NK-92 (cell line): Measurements from ENCODE around the gene MAP3K14.
A peak's percentile ranks its signal among the peaks of the same experiment; 100 is the strongest.

Experiments
- DNase-seq: peaks from one replicate; lab custom pipeline; 2025; ENCODE audit not compliant: unreplicated experiment; lab: John Stamatoyannopoulos, UW

Gene MAP3K14

DNA sequence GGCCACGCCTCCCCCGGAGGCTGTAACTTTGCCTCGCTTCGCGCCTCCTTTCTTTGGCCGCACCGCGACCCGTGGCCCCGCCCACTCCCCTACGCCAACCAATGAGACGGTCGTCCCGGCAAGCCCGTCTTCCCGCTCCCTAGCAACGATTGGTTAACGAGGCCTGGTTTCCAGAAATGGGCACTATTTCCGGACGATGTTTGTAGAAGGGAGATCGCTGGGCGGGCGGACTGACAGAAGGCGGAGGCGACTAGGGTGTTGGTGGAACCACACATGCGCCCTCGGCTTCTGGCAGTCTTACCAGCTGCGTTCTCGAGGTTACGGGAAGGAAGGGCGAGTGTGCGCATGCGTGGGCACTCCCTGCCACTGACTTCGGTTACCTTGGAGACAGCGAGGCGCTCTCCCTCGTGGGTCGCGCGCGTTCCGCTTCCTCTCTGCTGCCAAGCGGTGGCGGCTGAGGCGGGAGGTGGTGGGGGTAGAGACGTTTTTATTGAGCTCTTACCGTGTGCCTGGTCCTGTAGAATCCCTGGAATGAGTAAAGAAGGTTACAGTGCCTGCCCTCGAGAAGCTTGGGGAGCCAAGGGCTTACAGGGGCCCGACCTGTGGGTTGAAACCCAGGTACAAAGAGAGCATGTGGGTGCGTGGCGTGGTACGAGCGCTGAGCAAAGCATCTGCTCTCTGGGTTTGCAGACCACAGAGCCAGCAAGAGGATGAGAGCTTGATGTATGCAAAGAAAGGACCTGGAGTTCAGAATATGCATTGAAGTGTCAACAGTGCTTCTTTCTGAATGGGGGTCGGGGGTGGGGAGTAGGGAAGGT, 500 bp upstream of the MAP3K14 start:
- peak; percentile 99 for DNase-seq

DNA sequence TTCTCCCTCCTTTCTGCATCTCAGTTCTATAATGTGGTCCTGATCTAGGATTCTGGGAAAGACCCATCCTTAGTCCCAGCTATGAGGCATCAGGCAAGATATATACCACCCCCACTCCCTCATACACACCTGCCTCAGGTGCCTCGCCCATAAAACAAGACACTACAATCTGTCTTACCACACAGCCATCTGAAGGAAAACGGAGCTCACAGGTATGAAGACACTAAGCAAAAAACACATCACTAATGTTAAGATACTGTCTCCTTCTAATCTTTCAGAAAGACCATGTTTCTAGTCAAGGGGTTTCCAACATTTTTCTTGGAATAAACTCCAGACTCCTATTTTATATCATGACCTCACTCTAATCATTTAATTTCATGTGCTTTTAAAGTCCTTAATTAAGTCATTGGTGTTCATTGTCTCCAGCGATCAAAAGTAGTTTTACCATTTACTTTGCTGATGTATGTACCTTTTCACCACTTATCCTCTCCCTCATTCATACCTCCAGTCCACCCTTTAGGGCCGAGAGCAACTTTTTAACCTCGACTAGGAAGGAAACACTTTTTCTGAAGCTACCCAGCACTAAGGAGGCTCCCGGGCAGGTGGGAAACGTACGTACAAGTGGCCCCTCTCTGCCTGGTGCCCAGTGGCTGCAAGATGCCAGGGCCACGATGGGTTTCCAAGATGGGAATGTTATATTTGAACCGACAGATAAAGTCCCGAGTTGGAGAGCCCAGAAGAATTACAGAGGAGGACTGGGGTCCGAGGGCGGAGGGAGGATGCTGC, 979 bp downstream of the MAP3K14 start:
- no peak for DNase-seq

DNA sequence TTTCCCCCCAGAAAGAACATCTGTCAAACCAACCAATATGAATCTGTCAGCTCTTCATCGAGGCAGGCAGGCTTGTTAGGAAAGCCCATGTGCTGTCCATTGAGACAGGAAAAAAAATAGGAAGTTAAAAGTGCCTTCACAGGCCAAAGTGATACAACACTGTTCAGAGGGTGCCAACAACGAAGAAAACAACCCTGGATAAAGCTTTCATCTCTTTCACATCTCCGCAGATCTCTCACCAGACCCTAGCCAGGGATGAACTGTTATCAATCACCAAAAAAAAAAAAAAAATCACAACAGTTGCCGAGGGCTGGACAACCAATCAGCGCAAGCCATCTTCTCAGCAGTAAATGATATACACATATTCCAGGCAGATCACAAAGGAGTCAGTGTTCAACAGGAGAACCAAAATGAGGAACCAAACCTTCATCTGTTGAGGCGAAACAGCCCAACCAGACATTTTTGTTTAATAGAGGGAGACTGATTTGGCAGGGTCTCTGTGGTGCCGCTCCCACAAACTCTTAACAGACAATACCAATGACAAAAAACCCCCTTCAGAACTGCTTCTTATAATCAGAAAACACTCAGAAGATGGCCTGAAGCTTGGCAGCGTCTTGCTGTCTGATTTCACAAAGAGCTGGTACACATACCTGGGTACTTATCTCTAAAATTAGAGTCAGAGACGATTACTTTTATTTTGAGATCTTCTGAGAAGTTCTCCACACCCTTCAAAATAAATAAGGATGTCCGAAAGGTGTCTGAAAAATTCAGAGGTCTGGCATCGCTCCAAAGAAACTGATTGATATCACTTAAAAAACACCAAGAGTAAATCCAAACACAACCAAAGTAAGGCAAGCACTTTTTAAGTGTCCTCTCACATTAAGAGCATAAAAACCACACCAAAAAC, 1.8 kb downstream of the MAP3K14 start:
- no peak for DNase-seq

DNA sequence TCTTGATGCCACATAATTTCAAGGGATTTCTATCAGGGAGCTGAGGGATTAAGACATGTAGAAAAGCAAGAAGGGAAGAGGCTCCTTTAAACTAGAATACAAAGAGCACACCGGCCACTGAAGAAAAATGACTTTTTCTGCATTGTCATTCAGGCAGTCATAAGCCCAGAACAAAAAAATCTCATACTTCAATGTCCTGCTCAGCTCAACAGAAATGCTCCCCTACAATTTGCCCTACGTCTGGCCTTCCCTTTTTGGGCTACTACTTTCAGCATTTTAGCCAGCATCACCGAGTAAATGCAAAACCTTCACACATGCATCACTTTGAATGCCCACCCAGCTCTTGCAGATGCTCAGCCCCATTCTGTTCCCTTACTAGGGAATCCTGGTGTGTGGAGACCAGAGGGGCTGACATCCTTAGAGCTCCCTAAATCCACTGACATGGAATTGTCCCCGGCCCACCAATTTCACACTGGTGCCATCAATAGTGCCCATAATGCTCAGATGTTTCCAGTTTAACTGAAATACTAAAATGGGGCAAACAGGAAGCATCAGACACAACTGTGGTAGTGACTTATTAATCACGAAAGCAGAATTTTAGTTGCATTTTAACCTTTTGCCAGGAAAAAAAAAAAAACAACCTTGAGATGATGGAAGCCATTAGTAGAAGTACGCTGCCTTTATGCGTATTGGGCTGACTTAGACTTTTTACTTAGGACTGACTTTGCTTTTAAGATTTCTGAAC, 2.7 kb downstream of the MAP3K14 start:
- DNase-seq, result no peak

DNA sequence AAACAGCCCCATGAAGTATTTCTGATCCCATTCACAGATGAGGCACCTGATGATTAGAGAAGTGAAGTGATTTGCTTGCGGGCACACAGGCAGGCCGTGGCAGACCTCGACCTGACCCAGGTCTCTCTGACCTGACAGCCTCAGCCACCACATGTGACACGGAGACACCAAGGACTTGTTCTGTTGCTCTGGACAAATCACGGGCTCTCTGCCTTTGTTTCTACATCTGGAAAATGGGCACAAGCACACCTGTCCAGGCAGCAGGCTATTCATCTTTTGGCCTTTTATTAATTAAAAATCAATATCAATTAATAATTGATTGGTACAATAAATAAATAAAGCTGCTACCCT, 3.4 kb downstream of the MAP3K14 start:
- no peak for DNase-seq

DNA sequence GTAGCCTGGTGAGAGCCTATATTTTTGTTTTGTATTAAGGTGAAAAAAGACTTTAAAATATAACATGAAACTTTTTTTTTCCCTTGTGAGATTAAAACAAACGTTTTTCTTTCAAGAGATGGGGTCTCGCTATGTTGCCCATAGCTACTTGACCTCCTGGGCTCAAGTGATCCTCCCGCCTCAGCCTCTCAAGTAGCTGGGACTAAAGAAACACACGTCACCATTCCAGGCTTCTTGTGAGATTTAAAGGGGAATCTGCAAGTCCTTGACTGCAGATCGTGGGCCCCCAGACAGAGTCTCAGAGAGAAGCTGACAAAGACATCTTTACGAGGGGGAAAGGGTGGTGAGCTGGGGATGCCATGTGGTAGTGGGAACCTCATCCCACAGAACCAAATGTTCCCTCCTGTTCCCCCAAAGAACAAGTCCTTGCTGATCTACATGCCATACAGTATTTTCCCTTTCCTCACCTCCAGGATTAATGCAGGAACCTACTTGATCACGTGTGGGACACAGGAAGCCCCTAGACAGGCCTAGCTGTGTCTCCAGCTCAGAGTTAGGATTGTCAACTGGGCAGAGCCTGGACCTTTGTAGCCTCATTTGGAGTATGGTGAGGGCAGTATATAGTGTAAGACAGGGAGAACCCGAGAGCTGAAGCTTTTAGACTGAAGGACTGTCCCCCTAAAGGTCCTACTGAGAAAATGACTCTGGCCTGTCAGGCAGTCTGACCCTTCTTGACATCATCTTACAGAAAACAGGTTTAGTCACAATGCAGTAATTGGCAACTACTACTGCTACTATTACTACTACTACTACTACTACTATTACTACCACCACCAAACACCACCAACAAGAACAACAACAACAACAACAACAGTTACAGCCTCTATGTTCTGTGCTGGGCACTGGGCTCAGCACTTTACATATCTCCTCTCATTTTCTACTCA, 4.1 kb downstream of the MAP3K14 start:
- no peak for DNase-seq

DNA sequence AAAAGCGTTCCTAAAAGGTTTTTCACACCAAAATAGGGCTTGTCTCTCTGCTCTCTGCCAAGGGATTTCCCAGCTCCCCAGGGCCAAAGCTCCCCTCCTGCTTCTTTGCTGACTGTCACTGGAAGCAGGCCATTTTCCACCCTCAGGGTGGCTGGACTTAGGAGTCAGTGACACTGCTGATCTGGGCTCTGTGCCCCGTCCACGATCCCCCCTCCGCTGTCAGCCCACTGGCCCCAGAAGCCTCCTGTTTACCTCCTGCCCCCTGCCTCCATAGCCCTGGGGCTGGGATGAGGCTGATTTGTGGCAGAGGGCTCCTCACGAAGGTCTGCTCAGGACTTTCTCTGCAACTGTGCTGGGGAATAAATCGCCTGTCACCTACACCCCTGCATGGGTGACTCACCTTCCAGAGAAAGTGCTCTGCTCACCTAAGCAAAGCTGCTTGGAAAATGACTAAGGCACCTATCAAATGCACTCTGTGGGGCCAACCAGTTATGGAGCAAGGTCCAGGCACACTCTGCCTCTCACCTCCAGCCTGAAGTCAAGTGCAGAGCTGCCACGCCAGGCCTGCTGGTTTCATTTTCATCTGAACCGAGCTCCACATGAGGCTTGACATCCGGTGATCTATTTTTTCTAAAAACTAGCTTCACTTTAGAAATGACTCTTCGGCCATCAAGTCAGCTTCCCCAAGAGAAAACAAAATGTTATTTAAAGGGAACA, 4.9 kb downstream of the MAP3K14 start:
- no peak for DNase-seq

DNA sequence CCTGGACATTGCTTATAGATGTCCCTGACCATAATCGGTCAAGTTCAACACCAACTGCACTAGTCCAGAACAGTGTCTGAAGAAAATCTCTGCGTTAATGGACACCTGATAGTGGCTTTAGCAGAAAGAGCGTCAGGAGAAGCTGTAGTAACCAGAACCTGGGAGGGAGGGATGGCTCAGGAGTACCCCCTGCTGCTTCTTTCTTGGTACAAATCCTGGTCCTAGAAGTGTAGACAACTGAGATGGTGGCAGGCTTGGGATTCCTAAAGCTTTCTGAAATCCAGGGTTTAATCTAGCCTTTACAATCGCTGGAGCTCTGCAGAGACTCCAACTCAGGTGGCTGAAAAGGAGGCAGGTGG, 5.4 kb downstream of the MAP3K14 start:
- no peak for DNase-seq

DNA sequence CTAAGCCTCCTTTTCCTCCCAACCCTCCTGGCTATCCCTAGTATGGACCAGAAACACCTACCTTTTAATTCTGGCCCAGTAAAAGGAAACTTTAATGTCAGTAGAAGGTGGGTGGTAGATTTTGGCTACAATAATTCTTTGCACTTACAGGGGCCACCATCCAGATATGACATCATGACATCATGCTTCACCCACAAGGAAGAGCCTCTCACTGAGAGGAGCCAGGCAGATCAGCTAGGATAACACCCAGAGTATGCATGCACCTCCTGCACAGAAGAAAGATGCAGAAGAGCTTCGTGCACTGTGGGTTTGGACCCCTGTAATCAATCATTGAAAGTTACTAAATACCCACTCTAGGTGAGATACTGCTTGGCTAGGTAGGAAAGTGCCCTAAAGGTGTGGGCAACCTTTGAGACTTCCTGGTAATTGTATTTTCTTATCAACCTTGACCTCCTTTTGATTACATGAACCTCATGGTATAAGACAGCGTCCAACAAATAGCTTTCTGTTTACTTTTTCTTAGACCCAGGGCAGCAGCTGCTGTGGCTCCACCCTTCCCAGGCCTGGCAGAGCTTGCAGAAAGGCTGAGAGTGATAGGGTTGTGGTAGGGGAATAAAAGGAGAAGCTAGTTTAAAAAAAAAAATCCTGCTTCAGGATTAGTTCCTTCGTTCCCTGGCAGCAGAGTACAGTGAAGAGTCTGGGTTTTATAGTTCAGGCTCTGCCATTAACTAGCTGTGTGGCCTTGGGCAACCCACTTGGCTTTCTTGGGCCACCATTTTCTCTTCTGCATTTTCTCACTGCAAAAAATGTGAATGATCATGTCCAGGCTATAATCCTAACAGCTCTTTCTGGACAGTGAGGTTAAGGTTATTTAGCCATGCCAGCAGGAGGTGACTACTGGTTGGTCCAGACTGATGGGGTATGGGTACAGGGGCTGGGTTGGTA, 6.2 kb downstream of the MAP3K14 start:
- DNase-seq, result no peak

DNA sequence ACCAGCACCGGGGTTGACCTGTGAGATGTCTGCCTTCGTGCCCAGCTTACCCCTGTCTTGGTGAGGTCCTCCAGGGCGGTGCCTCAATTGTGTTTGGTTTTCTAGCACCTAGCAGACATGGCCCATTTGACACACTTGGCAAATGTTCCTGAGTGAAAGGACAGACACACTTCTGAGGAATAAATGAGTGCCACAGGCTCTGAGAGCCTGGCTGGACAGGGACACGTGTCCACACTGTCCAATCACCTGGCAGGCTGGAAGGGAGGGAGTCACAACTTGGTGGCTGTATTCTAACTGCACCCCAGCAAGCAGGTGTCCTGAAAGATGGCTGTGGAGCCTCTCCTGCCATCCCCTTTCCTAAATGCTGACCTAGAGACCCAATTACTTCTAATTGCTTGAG, 7.4 kb downstream of the MAP3K14 start:
- DNase-seq, result no peak

DNA sequence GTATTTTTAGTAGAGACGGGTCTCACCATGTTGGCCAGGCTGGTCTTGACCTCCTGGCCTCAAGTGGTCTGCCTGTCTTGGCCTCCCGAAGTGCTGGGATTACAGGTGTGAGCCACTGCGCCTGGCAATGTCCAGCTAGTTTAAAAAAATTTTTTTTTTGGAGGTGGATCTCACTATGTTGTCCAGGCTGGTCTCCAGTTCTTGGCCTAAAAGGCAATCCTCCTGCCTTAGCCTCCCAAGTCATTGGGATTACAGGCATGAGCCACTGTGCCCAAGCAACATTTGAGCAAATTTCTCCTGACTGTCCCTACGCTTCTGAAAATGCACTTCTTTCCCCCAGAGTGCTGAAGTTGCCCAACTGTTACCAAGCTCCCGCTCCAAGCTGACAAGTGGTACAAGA, 8.0 kb downstream of the MAP3K14 start:
- DNase-seq, result no peak

DNA sequence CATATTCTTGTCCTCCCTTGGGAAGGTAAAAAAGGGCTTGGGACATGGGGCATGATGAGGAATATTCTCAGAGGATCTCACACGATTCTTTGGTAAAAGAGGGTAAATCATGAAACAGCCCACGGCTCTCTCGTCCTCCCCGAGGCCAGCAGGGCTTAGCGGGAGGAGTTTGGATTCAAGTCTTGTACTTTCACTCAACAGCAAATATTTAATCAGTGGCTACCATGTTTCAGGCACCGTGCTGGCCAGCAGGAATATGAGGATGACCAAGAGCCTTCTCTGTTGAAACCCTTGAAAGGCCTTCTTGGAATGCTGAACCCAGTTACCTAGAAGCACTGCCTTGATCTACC, 8.8 kb downstream of the MAP3K14 start:
- no peak for DNase-seq

DNA sequence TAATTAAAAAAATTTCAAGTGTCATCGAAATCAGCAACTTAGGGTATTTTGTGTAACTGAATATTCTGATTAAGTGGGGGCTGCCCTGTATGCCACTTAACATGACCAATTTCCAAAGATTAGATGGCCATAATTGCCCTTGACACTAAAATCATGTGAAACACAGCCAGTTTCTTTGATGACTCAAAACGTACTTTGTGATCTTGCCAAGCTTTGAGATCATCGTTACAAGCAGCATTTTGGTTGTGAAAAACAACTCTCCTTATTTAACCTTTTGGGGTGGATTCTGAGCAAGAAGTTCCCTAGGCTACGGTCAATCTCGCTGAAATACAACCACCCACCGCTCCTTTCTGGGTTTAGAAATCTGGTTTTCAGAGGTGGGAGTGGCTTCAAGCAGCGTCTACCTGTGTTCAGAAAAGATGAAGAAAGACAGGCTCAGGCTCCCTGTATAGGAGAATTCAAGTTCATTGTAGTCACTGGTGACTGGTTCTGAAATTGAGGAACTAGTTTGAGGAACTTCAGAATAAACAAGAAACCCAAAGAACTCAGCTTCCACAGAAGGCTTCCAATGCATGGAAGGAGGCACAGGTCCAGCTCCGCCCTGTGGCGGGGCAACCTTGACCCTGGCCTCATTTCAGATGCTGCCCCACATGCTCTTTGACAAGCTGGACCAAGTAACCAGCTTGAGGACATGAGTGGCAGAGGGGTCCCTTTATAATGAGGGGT, 9.4 kb downstream of the MAP3K14 start:
- DNase-seq, result no peak

DNA sequence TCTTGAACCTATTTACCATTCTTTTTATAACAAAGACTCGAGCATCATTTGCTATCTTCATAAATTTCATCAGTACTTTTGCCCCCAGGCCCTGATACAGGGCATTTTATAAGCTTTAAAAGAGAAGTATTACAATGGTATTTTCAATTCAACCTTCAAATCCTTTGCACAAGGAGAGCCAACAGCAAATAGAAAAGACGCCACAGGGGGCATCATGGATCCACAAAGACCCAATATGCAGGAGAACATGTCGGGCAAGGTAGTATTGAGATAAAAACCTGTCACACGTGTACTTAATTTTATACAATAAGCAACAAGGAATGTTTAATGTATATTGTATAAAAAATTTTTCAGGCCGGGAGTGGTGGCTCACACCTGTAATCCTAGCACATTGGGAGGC, 10.2 kb downstream of the MAP3K14 start:
- DNase-seq, result no peak

DNA sequence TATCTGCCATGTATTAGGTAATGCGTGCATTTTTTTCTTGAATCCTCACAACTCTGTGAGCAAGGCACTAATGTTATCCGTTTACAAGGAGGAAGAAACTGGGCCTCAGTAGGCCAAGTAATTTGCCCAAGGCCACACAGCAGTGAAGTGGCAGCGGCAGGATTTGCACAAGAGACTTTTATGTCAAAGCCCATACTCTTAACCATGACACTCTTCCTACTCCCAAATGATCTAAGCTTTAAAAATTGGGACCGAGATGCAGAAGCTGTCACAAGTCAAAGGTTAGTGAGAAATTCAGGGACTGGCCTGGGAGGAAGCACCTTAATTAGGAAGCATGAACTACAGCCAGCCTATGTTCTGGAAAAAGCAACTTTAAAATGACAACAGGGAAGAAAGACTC, 10.7 kb downstream of the MAP3K14 start:
- DNase-seq, result no peak

DNA sequence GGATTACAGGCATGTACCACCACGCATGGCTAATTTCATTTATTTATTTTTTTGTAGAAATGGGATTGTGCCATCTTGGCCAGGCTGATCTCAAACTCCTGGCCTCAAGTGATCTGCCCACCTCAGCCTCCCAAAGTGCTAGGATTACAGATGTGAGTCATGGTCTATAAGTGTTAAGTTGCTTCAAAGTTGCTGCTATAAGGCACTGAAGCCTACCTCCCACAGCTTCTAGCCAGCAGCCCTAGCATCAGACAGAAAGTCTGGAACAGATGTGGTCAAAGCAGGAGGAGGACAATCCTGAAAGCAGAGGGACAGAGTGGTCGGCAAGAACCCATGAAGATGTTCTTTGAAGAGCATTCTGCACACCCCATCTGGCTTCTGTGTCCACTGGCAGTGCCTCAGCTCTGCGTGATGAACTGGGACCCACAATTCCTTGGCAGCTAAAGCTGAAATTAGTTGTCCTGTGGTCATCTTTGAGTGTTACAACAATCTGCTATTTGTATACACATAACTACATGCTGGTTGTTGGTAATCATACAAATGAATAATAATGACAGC, 11.2 kb downstream of the MAP3K14 start:
- no peak for DNase-seq

DNA sequence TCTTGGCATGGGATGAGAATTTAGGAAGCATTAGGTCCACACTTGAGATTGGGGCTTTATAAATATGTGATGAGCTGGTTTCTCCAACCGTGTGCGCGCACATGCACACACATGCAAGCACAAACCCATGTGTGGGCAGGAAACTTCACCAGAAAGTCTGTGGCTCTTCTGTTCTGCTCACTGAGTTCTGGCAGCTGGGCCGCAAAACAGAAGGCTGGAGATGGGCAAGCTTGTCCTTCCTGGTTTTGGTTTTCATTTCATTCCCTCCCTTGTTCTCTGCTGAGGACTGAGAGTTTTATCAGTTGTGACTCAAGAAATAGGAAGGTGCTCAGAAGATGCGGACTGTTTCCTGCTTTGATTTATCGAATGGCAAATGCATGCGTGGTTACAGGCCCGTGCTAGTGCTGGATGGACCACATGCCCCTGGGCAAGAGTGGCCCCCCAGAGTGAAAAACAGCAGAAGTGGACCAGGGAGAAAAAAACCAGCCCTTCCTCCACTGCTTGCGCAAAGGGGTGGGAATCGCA, 14.1 kb downstream of the MAP3K14 start:
- DNase-seq, result no peak
